Stimulated activated CD4-positive, alpha-beta T cell treated with anti-CD3 and anti-CD28 coated beads, TNF-alpha, amount 100 ng/mL, for 1 hour (primary cell): Measurements from ENCODE around the gene TMCO6.
A peak's percentile ranks its signal among the peaks of the same experiment; 100 is the strongest.

Experiments used
- DNase-seq, 3 donors: peaks; one replicate each; pipeline ENCODE4 v3.0.0-alpha.2; 2020; ENCODE audit warnings: low read depth in 3 of 3, low spot score in 1 of 3

Gene TMCO6

DNA sequence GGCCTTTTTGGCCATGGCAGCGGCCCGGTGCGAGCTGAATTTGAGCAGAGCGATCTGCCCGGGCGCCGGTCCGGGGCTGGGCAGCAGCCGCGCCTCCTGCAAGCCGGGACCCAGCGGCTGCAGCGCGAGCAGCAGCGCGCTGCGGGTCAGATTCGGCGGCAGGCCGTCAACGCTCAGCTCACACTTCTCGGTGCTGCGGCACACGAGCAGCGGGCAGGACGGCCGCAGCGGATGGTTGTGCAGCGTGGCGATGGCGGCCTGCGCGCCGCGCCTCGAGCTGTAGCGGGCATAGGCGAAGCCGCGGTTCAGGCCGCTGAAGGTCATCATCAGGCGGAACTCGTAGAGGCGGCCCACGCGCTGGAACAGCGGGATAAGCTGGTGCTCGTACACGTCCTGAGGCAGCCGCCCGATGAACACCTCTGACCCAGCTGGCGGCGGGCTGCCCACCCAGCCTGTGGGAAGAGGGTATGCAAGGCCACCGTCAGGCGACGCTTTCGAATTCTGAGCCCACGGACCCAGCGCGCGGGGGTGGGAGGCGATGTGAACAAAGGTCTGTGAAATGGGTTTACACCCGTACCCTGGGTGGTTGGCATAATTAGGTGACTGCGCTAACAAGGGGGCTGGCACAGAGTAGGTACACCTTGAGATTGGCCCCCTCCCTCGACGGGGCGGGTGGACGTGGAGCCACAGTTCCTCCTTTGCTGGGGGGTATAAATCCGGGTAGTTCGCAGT, 33.4 kb downstream of the TMCO6 start:
- no peak for DNase-seq

DNA sequence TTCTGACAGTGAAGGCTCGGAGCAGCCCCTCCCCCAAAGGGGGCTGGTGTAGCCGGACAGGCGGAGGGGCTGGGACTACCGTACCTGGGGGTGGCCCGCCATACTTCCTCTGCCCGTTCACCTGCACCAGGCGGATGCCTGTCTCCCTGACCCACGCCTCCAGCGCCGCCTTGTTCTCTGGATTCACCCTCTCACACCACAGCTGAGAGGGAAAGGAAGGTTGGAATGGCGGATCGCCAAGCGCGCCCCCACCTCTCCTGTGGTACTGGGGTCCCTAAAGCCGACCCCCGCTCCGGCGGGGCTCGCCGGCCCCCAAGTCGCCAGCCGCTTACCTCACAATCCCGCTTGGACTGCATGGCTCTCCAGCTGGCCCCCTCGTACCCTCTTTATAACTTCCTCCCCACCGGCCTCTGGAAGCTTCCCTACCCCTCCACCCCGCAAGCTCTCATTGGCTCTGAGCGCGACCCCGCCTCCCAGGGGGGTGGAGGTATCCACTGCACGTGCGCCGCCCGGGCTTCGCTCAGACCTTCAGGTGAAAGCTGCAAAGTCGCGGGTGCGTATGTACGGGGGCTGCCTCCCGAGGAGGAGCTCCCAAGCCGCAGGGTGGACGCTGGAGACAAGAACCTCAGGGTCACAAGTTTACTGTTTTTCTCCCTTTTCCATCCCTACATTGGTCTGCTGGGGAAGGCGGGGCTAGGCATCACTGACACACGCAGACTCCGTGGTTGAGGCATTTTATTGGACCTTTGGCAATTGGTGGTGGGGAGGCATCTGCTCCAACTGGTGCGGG, 34.1 kb downstream of the TMCO6 start, which contains the start of gene DND1:
DND1 (minus strand) TSS at position 390 of the 790 bp plus-strand sequence; CDS start at position 356, 34 bp downstream.
- no peak for DNase-seq

DNA sequence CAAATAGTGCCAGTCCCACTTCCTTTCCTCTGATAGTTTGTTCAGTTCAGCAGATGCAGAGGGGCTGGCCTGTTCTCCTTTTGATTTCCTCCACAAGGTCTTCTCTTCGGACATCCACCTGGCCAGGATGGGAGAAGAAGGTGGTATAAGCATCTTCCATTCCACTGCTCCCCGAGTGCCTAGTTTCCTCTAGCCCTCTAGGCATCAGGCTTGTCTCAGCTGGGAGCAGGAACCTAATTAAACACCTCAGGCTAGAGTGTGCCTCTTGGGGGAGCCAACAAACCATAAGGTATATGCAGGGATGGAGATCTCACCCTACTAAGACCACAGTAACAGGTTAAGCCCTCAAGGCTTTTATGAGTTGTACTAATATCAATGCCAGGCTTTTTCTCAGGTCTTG, 35.0 kb downstream of the TMCO6 start:
- no peak for DNase-seq

DNA sequence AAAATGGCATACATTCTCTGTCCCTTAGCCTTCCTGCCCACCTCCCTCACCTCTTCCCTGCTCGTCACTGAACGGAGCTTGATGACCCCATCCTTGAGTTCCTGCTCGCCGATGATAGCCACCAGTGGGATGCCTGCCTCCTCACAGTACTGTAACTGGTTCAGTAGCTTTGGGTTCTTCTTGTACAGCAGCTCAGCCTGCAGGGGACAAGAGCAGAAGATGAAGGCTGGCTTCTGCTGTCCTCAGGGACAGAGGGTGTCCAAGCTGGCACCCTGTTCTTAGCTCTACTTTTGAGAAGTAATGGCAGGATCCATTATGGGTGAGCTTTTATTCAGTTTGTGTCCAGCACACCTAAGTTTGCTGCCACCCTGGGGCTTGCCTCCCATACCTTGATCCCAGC, 35.4 kb downstream of the TMCO6 start:
- DNase-seq = no peak

DNA sequence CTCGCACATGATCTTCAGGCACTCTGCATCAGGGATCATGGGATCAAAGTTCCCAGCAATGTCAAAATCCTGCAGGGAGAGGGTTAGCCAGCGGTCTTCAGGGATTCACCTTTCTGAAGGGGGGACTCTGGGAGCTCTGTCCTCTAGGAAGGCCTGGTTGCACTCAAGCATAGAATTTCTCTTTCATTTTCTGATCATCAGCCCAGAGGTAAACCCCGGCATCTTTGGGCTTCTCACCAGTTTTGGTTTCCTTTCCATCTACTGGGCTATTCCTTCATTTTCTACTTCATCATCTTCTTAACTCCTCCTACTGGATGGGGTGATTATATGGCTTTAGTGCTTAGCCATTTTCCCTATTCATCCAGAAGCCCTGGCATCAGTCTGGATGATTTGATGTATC, 38.7 kb downstream of the TMCO6 start:
- no peak for DNase-seq

DNA sequence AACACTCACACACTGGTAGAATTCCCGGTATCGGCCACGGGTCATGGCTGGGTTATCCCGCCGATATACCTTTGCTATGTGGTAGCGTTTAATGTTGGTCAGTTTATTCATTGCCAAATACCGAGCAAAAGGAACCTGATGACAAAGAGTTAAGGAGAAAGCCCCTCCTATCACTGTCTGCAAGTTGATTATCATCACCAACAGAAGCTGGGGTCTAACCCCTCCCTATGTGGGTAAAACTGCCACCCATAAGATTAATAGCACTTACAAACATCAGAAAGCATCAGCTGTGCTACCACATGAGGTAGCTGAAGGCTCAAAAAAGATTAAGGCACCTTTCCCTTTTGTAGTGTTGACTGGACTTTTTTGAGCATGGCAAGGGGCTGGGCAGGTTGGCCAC, 39.7 kb downstream of the TMCO6 start:
- DNase-seq = no peak

DNA sequence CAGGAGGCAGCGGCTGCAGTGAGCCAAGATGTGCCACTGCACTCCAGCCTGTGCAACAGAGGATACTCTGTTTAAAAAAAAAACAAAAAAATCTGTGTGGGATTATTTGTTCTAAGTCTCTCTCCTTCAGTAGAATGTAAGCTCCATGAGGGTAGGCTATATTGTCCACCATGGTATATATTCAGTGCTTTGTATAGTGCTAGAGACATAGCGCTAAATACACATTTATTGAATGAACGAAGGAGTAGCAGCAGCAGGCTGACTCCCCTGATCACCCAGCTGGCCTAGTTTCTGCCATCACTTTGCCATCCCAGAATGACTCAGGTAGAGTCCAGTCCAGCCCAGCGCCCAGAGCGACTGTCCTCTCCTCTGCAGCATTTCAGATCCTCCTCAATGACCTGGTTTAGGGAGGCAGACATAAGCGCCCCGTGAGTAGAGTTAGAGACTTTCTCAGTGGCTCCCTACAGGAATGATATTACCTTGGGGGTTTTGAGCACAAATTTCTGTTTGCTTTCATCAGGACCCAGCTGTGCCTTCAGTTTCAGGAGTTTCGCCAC, 51.2 kb downstream of the TMCO6 start:
- DNase-seq = no peak

DNA sequence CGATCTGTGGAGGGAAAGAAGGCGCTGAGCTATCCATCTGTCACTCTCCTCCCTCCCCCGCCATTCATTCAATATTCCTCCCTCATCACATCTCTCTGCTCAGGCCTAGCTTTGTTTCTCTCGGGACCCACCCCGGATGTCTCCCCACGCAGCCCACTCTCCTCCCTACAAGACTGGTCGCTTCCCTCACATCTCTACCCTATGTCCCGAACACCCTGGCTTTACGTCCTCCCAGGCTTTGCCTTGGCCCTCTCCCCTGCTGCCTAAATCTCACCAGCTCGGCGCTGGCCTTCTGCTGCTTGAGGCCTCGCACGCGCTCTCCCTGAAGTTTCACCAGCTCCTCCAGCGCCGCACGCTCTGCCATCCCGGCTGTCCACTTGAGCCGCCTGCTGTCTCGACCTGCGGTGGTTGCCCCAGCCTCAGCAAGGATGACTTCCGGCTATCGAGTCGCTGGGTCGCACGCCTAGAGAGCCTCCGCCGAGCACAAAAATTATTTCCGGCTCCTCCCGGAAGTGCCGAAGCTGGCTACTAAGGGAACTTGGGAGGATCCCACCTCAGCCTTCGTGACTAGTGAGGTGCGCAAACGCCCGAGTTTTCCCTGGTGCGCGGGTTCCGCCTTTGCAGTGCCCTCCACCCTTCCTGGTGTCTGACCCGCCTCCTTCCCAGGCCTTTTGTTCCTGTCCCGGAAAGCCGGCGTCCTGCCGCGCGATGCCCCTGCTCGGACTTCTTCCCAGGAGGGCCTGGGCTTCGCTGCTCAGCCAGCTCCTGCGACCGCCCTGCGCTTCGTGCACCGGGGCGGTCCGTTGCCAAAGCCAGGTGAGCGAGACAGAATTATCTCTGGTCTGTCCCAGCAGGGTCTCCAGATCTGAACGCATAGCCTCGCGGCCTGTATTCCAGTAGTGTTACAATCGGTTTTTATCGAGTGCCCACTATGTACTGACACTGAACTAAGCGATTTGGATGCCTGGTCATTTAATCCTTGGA, 52.0 kb downstream of the TMCO6 start, which contains the start of the genes HARS1 and HARS2:
HARS1 (minus strand) TSS at position 430 of the 984 bp plus-strand sequence; CDS start at position 364, 66 bp downstream.
HARS2 (plus strand) TSS at position 515 of the 984 bp plus-strand sequence; CDS start at position 709, 194 bp downstream.
- DNase-seq = peak; percentile 48 to 62 (median 52)

DNA sequence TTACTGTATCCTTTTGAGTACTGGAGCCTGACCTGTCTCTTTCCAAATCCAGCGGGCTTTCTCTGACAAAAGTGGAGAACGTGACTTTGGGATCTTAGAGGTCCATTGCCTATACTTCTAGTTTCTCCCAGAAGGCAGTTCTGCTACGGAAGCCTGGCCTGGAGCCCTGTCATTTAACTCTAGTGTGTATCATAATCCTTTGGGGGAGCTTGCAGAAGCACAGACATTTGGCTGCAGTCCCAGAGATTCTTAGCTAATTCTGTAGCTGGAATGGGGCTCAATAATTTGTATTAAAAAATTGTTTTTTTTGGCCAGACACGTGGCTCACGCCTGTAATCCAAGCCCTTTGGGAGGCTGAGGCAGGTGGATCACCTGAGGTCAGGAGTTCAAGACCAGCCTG, 55.0 kb downstream of the TMCO6 start:
- DNase-seq = no peak
